HG03025 (cell line): ENCODE data around the gene SHANK2.

Experiments
- ATAC-seq: cut with Tn5 transposase; IDR thresholded peaks from one replicate; pipeline ENCODE4 v1.9.1; 2021; ENCODE audit warnings: mild to moderate bottlenecking, moderate library complexity; ENCODE audit not compliant: unreplicated experiment, low FRiP score

SHANK2 gene

DNA sequence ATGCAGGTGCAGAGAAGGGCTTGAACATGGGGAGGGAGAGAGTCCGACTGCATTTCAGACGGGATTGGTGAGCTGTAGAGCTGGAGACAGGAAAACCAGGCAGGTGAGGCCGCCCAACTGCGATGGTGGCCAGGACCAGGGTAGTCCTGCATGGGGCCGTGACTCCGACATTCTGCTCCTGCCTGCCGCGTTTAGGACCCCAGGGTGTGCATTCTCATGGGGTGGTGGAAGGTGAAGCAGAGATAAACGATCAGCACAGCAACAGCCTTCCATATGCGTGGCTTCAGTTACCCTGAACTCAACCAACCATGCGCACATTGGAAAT is 29.3 kb downstream of the SHANK2 start:
- ATAC-seq = no peak

DNA sequence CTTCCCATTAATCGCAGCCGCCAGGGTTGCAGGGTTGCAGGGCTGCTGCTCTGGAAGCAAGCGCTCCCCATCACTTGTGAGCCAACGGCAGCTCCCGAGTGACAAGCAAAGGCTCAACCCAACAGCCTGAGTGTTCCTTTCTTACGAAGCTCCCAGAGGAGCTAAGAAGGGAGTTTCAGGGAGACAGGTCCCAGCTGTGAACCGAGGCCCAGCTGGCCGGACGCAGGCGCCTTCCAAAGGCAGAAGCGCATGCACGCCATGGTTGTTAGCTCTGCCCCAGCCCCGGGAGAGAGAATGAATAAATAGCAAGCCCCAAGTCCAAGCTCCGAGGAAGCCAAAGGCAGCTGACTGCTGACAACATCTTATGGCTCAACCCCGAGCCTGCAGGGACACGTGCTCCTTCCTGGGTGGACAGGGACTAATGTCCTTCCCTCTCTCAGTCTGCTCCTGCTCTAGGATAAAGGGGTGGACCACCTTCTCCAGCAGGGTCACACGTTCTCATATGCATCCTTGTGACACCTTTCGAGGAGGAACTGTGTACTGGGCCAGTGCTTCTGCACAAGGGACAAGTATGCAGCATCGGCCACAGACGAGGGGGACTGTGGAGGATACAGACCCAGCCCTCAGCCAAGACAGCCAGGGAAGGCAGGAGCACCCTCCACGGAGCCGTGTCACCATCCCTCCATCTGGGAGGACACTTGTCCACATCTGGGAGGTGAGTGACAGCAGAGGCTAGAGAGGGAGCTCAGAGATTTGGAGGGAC is 29.9 kb downstream of the SHANK2 start:
- ATAC-seq = no peak

DNA sequence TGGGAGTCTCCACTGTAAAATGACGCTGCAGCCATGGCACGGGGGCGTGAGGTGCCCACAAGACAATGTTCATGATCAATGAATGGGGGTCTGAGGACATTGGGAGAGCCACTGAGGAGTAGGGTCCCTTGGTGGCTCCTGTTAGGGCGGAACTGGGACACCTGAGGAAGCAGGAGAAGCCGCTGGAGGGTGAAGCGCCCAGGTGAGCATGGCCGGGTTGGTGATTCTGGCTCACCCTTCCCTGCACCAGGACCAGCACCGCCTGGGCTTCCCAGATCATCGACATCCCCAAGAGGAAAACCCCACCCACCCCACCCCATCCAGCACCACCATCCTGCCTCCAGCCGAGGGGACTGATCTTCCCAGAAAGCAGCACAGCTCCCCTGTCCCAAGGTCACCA is 30.6 kb downstream of the SHANK2 start:
- no peak for ATAC-seq

DNA sequence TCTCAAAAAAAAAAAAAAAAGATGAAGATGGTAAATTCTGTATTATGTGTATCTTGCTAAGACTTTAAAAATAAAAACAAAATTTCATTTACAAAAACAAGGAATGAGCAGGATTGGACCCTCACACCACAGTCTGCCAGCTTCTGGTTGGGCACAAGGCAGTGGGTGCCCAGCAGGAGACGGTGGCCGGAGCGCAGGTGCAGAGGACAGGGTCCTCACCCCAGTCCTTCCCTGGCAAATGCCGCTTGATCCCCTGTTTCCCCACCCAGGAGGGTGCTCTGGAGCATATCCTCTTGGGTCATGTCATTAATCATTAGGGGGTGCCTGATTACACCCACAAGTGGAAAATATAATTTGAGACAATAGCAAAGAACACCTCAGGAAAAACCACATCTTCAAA is 31.2 kb downstream of the SHANK2 start:
- ATAC-seq = no peak

DNA sequence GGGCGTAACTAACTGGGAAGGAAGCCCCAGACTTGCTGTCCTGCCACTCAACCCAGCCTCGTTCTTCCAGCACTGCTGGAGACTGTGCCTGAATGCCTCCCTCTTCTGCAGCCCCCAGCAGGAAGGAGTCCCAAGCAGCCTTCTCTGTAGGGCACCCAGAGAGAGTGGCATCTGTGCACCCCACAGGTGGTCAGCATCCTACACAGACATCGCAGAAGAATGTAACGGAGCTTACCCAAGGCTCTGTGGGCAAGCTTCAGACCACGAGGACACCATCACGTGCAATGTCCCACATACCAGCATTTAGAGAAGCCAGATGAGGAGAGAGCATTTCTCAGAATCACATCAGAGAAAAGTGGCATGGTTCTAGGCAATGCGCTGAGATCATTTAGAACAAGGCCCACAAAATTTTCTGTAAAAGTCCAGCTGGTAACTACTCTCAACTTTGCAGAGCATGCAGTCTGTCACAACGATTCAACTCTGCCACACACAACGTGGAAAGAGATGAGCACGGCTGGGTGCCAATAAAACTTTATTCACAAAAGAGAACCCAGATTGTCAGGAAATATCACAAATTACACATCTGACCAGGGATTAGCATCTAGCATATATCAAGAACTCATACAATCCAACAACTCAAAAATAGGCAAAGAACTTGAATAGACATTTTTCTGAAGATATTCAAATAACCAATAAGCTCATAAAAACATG is 33.4 kb downstream of the SHANK2 start:
- ATAC-seq = no peak

DNA sequence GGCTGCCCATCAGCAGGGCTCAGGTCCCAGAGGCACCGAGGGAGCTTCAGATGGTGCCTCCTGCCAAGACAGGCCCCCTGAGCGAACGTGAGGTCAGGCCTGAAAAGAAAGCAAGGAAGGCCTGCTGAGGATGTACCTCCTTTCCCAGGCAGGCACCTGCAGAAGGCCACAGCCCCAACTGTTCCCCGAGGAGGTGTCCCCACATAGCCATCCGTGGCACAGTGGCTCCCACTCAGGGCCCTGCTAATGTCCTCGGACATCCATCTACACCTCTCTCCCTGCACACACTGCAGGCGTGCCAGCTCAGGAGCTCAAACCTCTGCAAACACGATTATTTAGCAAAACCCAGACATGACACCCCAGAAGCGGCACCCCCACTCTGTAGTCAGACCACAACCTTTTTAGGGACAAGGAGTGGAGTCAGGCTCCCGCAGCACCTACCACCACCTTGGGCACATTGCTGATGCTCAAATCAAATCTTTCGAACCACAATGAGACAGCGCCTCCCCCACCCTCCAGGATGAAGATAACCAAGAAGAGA is 36.9 kb downstream of the SHANK2 start:
- ATAC-seq = no peak

DNA sequence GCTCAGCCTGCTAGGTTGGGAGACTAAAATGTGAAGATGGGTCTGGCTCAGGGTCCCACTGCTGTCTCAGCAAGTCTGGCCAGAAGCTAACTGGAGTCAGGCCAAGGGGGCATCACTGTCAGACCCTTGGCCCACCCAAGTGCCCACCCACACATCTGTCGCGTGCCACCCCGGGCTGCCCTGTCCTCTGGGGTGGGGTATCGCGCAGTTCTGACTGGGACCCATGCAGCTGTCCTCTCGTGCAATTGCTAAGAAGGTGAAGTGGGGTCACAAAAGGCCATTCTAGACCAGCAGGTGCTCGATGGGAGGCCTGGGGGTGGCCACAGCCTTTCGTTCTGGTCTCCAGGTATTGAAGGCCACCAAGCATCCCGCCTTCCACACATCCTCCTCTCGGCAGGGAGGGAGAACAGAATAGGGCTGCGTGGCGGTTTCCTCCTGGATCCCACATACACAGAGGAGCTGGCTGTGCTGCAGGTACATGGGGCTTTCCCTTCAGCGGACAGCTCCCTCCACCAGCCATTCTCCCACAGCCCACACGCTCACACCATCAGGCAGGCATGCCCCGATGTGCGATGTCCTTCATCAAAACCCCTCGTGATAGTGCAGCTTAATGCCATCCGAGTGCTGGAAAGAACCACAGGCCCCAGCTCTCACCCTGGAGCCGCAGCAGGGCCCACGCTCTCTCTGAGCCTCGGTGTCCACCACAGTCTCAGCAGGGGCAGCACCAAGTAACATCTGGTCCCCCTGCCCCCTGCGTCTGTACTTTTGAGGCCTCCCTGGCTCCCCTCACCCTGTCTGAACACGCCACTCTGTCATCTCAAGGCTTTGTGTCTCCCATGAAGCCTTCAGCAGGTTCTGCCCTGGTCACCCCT is 37.6 kb downstream of the SHANK2 start:
- no peak for ATAC-seq

DNA sequence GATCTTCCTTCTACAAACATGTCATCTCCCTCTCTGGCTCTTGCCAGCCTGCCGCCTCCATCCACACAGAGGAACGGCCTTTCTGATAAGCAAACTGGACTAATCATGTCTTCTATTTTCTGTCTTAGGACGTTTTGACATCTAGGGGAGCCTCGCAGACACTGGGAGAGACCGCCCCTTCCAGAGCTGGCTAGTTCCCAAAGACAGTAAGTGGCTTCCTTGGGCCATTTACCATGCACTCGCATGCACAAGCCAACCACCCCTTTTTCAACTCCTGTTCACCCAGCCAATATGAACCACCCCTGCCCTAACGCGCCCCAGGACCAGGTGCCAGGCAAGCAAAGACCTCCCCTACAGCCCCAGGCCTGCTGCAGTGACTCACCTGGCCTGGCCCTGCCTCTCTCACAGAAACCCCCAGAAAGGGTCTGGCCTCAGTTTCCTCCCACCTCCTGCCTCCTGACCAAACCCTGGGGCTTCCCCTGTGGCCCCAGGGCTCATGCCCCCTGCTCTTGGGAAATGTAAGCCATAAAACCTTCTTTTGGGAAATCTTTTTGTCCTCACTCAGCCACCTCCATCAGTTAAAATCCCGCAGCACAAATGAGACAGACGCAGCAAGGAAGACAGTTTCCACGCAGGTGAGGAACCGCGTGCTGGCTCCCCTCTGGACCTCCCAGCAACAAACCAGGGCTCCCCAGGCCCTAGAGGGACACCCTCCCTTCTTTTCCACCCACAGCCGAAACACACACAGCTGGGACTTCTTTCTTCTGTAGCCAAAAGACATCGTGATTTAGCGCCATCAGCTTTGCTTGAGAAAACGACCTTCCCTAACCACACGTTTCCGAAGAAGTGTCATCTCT is 38.5 kb downstream of the SHANK2 start:
- no peak for ATAC-seq

DNA sequence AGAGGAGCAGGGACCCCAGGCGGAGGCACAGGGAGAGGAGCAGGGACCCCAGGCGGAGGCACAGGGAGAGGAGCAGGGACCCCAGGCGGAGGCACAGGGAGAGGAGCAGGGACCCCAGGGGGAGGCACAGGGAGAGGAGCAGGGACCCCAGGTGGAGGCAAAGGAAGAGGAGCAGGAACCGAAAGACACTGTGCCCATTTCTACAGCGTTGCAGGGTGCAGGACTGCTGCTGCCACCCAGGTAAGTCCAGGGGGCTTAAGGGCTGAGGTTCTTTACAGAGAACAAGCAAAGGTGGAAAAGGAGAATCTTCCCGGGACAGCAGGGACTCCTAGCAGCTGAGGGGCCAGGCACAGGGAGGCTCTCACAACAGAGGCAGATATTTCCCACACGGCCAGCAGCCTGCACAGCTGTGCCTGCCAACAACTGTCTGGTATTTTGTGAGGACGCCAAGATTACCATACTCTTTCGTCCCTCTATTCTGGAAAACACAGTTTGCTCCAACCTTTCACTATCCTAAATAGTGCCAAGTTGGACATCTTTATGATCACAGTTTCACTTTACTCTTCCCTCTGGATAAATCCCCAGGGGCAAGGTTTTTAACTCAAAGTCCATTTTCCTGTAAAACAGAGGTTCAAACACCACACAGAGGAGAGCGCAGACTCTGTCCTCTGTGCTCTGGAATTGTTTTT is 39.4 kb downstream of the SHANK2 start:
- ATAC-seq = no peak

DNA sequence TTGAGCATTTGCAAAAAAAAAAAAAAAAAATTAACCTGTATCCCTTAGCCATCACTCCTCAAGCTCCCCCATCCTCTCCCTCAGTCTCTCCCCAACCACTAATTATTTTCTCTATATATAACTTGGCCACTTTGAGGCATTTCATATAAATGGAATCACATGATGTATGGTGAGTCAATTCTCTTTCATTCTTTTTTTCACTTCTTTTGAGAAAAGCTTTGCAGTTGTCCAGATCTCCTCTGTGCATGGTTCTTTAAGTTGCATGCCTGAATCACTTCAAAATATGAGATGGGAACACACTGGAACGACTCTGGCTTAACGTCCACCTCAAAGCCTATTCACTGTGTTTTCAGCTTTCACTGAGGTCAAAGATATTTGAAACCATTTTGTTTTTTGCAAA is 40.7 kb downstream of the SHANK2 start:
- ATAC-seq = no peak

DNA sequence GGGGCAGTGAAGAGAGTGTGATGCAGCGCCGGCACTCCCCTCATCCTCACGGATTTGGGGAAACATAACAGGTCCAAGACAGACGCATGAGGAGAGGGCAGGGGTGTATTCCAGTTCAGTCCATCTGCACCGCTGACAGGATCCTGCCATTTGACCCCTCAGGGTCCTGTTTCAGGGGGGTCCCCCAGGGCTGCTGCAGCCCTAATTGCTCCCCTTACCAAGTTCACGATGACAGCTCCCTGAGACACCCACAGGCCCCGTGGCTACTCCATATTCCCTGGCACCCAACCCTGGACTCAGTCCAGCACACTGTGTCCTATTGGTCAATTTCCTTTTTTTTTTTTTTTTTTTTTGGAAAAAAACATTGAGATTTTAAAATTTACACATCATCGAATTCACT is 41.5 kb downstream of the SHANK2 start:
- no peak for ATAC-seq

DNA sequence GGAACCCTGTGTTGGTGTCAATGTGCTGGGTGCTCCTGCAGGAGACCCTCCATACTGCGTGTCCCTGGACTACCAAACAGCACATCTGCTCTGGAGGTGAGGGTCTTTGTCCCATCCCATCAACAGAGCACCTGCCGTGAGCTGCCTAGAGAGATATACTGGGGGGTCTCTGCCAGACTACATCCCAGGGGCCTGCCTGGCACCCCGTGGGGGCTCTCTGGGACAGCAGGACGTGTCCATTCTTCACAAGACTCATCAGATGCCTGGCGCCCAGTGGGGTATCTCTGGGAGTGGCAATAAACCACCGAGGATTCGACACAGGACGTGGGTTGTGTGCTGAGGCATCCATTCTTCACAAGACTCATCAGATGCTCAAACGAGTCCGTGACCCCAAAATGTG is 42.7 kb downstream of the SHANK2 start:
- no peak for ATAC-seq

DNA sequence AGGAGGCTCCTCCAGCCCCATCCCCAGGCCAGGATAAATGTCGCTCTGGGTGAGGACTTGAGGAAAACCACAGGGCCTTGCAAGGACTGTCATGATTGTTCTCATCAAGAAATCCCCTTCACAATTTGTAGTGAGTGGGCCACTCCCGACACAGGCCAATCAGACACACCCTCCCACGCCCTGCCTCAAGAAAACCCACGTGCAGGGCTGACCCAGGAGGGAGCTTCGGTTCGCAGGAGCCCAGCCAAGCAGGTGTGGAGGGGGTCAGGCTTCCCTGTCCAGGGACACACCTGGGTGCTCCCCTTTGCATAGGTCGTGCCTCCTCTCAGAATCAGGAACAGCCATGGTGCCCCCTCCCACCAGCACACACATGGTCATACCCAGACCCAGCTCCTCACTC is 43.2 kb downstream of the SHANK2 start:
- no peak for ATAC-seq

DNA sequence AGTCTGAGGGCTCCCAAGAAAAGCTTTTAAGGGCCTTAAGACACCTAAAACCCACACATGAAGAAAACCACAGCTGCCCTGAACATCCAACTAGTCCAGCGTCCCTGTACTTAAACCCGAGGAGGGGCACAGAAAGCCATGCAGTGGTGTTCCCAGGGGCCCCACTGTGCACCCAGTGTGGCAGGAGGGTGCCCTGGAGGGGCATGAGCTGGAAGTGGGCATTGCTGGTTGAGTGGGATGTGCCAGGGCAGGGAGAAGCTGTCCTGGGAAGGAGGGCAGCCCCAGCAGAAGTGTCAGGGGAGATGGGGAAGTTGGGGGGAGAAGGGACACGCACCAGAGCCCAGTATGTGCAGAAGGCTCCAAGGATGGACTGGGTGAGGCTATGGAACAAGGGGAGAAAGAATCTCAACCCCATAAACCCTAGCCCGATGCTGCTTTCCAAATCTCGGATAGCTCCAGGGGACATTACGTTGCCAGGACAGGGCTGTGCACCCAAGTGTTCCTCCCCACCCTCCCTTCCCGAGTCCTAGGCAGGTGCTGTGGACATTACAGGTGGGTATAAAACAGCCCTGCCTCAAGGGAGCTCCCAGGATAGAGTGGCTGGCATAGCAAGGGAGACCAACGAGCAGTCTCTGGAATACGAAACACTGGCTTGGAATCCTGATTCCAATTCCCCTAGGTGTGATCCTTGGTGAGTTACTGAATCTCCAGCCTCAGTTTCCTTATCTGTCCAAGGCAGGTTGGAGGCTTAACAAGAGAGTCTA is 44.2 kb downstream of the SHANK2 start:
- no peak for ATAC-seq

DNA sequence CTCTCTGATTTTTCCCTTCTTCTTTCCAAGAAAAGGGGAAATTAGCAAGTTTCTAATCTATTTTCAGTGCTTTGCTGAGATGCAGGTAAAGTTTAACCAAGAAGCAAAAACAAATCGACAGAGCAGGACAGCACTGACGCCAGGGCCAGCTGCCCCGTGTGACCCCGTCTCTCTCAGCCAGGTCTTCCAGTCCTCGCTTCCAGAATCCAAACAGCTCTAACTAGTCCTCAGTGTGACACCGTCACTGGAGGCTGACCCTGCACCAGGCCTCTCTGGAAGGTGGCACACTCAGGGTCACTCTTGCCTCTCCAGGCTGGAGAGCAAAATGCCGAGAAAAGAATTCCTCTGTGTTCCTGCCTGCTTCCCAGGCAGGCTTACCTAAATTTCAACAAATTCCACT is 44.8 kb downstream of the SHANK2 start:
- no peak for ATAC-seq

DNA sequence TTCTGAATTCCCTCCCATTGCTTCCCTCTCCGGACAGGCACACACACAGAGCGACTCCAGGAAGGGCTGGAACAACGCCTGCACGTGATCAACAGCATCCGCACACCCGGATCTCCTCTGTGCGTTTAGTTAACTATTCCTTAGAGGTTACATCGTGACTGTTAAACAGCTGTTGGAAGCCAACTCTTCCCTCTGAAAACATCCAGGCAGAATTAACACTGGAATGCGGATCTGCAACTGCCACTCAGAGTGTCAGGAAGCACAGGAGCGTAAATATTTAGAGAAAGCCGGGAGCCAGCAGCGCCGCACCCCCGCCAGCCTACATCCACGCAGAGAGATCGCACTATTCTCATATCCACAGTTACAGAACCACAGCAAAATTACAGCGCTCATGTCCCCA is 46.2 kb downstream of the SHANK2 start:
- ATAC-seq = no peak

DNA sequence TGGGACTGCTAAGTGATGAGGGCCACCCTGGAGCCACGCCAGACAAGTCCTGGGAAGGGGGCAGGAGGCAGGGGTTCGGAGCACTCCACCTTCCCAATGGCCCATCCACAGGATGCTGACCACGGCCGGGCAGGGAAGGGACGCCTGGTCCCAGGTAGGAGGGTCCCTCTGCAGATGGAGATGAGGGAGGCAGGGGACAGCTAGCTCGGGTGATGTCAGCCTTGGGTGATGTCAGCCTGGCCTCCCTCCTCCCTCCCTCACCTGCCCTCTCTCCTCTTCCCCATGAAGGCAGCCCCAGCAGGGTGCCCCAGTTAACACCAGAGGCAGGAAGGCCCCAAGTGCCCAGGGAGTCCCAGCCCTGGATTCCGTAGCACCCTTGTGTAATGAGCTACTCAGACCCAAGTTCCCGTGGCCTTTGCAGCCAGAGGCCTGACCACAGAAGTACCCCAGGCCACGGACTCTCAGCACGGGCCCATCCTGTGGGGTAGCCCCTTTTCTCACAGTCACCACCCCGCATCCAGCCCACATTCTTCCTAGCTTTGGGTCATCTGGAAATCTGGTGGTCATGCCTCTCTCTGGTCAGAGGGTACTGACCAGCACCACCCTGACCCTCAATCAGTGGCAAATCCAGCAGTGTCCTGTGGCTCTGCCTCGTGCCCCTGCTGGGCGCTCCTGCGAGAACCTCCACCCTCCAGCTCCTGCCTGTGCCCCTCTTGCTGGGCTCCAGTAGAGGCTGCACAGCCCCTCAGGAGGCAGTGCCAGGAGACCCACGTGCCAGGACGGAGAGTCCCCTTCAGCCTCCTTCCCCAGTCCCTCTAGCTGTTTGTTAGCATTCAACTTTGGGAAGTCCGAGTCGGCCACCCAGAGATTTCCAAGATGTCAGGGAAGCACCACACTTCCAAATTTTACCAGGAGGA is 47.4 kb downstream of the SHANK2 start:
- ATAC-seq = no peak

DNA sequence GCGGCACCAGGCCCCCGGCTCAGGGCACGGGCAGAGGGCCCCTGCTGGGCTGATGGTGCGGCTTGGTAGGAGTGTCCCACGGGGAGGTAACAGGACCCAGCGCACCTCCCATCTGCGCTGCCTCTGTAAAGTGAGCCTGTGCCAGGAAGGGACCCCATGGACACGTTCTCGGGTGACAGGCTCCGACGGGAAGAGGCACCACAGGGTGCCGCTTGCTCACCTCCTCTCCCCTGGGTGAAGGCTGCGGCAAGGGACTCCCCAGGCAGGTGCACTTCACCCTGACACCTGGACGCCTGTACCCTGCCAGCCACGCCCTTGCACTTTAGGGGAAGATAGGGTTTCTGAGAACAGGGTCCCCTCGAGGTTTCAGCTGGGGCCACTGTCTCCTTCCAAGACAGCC is 48.1 kb downstream of the SHANK2 start:
- ATAC-seq = no peak
